Gastroesophageal sphincter (tissue), 4 donors: ENCODE results near the gene RFTN1. TPM values are rescaled to one million over a fixed set of nuclear protein-coding genes. Genes with fewer than 3 reads are reported as not detected.
A peak's percentile ranks its signal among the peaks of the same experiment; 100 is the strongest.

Source experiments
- ATAC-seq: fragments of 150-250 bp; one replicate; pipeline ENCODE4 v1.9.1; 2016; ENCODE audit warnings: mild to moderate bottlenecking, moderate library complexity
- H3K27ac ChIP-seq, 4 donors: fragments of 200-600 bp; sonication (generic) in 3 of 4; 1 replicate in 3 of 4; 2 replicates in 1 of 4; pipeline ENCODE4 v1.5.1; 2016 to 2019
- H3K27me3 ChIP-seq: fragments of 200-600 bp; sonication (generic); one replicate; pipeline ENCODE4 v1.5.1; 2019
- H3K36me3 ChIP-seq, 2 donors: fragments of 200-600 bp; sonication (generic); one replicate each; pipeline ENCODE4 v1.5.1; 2019; ENCODE audit warnings: control low read depth in 1 of 2
- H3K4me1 ChIP-seq, 3 donors: fragments of 200-600 bp; sonication (generic); 1 replicate in 2 of 3; 2 replicates in 1 of 3; pipeline ENCODE4 v1.5.1; 2016 to 2019; ENCODE audit warnings: control low read depth in 2 of 3
- H3K4me3 ChIP-seq, 2 donors: fragments of 200-600 bp; sonication (generic); one replicate each; pipeline ENCODE4 v1.5.1; 2019; ENCODE audit warnings: mild to moderate bottlenecking in 1 of 2, moderate library complexity in 1 of 2
- H3K9me3 ChIP-seq, 3 donors: fragments of 200-600 bp; sonication (generic); one replicate each; pipeline ENCODE4 v1.5.1; 2017 to 2019; ENCODE audit warnings: control low read depth in 2 of 3
- CTCF ChIP-seq, 4 experiments: fragments of 200-600 bp in 2 of 4; fragments of 450-650 bp in 2 of 4; sonication (generic) in 1 of 4; IDR thresholded peaks; one replicate each; pipeline ENCODE4 v1.5.1; 2017 to 2019; ENCODE audit warnings: antibody characterized with exemption in 4 of 4, mild to moderate bottlenecking in 2 of 4, moderate library complexity in 2 of 4
- EP300 ChIP-seq: sonication (generic); formaldehyde crosslinking; IDR thresholded peaks from one replicate; pipeline ENCODE4 v1.6.1; 2017; ENCODE audit warnings: antibody characterized with exemption, mild to moderate bottlenecking
- POLR2A ChIP-seq, 2 donors: fragments of 450-650 bp; IDR thresholded peaks; one replicate each; pipeline ENCODE4 v1.6.1; 2017; ENCODE audit warnings: antibody characterized with exemption in 2 of 2, mild to moderate bottlenecking in 2 of 2, moderate library complexity in 1 of 2
- POLR2AphosphoS5 ChIP-seq: sonication (generic); formaldehyde crosslinking; IDR thresholded peaks from one replicate; pipeline ENCODE4 v1.6.1; 2017; ENCODE audit warnings: antibody characterized with exemption
- WGBS, 2 donors: methylation state at CpG; one replicate each; pipeline ENCODE4 v1.1.5; 2018; ENCODE audit warnings: low coverage in 1 of 2; 5-methylcytosine and 5-hydroxymethylcytosine counted together
- total RNA-seq, 4 donors: library from RNA; depleted of rRNA; stranded (reverse); fragments of >200 nt; gene quantifications; one replicate each; pipeline ENCODE4 v1.1.0, GENCODE V29; 2016

RFTN1 gene
- total RNA-seq, 4 donors from 2014 or later, result 30.6 to 110 (median 68.2) TPM

- Histone ChIP-seq H3K27me3 (no peaks in the 10 kb centered on the region), H3K36me3 (peaks cover 0 to 25% of the 10 kb centered on the region in 2 donors), H3K9me3 (no peaks in the 10 kb centered on the region), H3K4me3 (no peak overlapping the region), H3K27ac (peak overlapping the region in 3 of 4 donors; percentile 6 to 66 (median 63)), H3K4me1 (peaks cover 2 to 40% (median 3%) of the 10 kb centered on the region in 3 donors)
- ATAC-seq, result no peak
- TF ChIP-seq POLR2A (IDR thresholded peaks at IDR 0.05) (no peak), POLR2AphosphoS5 (no peak), CTCF (IDR thresholded peaks at IDR 0.05) (no peak), EP300 (no peak)
- 86 to 93% methylated on average over 5 of the region's 5 CpGs for WGBS, 2 donors
Measured at GRCh38 chr3:16428612-16429011, 84.9 kb downstream of the RFTN1 start.

GRCh38 chr3:16427103-16427965 lies 86.2 kb downstream of the RFTN1 start:
- TF ChIP-seq POLR2A (IDR thresholded peaks at IDR 0.05), result no peak
- peak; percentile 82 for TF ChIP-seq POLR2AphosphoS5
- no peak for TF ChIP-seq EP300
- no peak for TF ChIP-seq CTCF (IDR thresholded peaks at IDR 0.05)
- Histone ChIP-seq H3K36me3 (peaks cover 0 to 15% of the 10 kb centered on the region in 2 donors), H3K27ac (peak overlapping the region in 3 of 4 donors; percentile 53 to 66 (median 63)), H3K4me1 (peaks cover 2 to 40% (median 3%) of the 10 kb centered on the region in 3 donors), H3K9me3 (no peaks in the 10 kb centered on the region), H3K27me3 (no peaks in the 10 kb centered on the region), H3K4me3 (no peak overlapping the region)
- WGBS, 2 donors, result 49 to 70% methylated on average over 5 of the region's 5 CpGs
- peak; percentile 93 for ATAC-seq

GRCh38 chr3:16426665-16427064 lies 86.8 kb downstream of the RFTN1 start:
- no peaks in the 10 kb centered on the region for H3K27me3 ChIP-seq
- H3K27ac ChIP-seq, result peak overlapping the region in 3 of 4 donors; percentile 21 to 63 (median 48)
- H3K9me3 ChIP-seq, result no peaks in the 10 kb centered on the region
- TF ChIP-seq POLR2A (IDR thresholded peaks at IDR 0.05) (no peak), POLR2AphosphoS5 (no peak), EP300 (no peak), CTCF (IDR thresholded peaks at IDR 0.05) (no peak)
- peaks cover 2 to 40% (median 3%) of the 10 kb centered on the region in 3 donors for H3K4me1 ChIP-seq
- peak; percentile 42 for ATAC-seq
- peaks cover 0 to 8% of the 10 kb centered on the region in 2 donors for H3K36me3 ChIP-seq
- H3K4me3 ChIP-seq, result no peak overlapping the region
- 96 to 100% methylated on average over 1 to 2 of the region's 2 CpGs for WGBS, 2 donors

- 87 to 90% methylated on average over 9 to 13 of the region's 13 CpGs for WGBS, 2 donors
- TF ChIP-seq CTCF (IDR thresholded peaks at IDR 0.05), result no peak
- no peak for TF ChIP-seq POLR2A (IDR thresholded peaks at IDR 0.05)
- TF ChIP-seq POLR2AphosphoS5, result no peak
- TF ChIP-seq EP300, result no peak
- H3K27ac ChIP-seq, result no peak overlapping the region
Measured at GRCh38 chr3:16426029-16426400, 87.5 kb downstream of the RFTN1 start.

More at GRCh38 chr3:16426029-16426400, 87.5 kb downstream of the RFTN1 start:
- Histone ChIP-seq H3K9me3 (no peaks in the 10 kb centered on the region), H3K36me3 (peaks cover 0 to 2% of the 10 kb centered on the region in 2 donors), H3K4me3 (no peak overlapping the region), H3K27me3 (no peaks in the 10 kb centered on the region), H3K4me1 (peaks cover 2 to 38% (median 3%) of the 10 kb centered on the region in 3 donors)
- no peak for ATAC-seq
